ENCODE results near the gene SLC18A2. TPM values are rescaled to one million over a fixed set of nuclear protein-coding genes. Genes with fewer than 3 reads are reported as not detected.

The SLC18A2 gene
- total and polyA plus RNA-seq, 9 of the 15 experiments (the other 6 are each of a cell fraction or from before 2014, with no cell fraction given) = 0.03 to 5.4 (median 0.40) TPM

DNA sequence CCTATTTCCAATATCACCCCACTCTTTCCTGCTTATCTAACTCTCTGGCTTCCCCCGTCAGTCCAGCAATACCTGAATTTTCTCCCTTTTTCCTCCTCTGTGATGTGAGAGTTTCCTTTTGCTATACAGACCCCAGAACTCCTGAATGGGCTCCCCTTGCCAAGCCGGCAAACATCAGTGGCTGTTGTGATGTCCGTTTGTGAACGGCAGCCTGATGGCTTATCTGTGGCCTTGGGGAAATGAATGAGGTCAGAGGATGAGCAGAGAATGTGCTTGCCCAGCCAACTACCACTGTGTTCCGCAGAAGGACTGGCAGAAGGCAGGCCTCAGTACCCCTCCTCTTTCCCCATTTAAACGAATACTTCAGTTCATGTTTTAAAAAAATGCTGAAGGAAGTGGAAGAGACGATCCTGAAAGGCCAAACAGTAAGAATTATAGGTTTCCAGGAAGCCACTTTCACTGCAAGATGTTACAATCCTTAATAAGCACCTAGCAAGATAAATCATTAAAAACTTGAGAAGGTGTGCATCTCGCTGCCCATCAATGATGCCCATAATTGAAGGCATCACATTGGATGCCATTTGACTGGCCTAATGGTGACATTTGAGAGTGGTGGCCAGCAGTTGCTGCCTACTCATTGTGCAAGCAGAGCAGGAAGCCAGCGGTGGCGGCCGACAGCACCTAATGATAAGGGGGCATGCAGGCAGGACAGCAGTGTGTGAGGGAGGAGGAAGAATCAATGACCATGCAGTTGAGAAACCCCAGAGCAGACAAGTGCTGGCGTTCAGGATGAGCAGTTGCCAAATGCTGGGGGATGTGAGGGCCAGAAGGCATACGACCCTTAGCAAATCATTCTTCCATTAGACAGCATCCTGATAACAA lies 31.5 kb downstream of the SLC18A2 start (continued):
- TF ChIP-seq, protein P1, sequence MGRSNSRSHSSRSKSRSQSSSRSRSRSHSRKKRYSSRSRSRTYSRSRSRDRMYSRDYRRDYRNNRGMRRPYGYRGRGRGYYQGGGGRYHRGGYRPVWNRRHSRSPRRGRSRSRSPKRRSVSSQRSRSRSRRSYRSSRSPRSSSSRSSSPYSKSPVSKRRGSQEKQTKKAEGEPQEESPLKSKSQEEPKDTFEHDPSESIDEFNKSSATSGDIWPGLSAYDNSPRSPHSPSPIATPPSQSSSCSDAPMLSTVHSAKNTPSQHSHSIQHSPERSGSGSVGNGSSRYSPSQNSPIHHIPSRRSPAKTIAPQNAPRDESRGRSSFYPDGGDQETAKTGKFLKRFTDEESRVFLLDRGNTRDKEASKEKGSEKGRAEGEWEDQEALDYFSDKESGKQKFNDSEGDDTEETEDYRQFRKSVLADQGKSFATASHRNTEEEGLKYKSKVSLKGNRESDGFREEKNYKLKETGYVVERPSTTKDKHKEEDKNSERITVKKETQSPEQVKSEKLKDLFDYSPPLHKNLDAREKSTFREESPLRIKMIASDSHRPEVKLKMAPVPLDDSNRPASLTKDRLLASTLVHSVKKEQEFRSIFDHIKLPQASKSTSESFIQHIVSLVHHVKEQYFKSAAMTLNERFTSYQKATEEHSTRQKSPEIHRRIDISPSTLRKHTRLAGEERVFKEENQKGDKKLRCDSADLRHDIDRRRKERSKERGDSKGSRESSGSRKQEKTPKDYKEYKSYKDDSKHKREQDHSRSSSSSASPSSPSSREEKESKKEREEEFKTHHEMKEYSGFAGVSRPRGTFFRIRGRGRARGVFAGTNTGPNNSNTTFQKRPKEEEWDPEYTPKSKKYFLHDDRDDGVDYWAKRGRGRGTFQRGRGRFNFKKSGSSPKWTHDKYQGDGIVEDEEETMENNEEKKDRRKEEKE (IDR thresholded peaks at IDR 0.05; ENCODE audit: borderline replicate concordance in 1 of 2, control insufficient read depth in 1 of 2, low read depth in 2 of 2, low read length in 1 of 2) = no peak
- TF ChIP-seq ZC3H11A (IDR thresholded peaks at IDR 0.05; ENCODE audit: low read depth, low read length) = no peak
- TF ChIP-seq HDAC8 (tag; IDR thresholded peaks at IDR 0.05) = no peak
- no peak for TF ChIP-seq RAD21 (CRISPR knock-in tag; conservative IDR thresholded peaks at IDR 0.05 in 1 of 2, IDR thresholded peaks at IDR 0.05 in 1 of 2)
- TF ChIP-seq, protein P2, sequence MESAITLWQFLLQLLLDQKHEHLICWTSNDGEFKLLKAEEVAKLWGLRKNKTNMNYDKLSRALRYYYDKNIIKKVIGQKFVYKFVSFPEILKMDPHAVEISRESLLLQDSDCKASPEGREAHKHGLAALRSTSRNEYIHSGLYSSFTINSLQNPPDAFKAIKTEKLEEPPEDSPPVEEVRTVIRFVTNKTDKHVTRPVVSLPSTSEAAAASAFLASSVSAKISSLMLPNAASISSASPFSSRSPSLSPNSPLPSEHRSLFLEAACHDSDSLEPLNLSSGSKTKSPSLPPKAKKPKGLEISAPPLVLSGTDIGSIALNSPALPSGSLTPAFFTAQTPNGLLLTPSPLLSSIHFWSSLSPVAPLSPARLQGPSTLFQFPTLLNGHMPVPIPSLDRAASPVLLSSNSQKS (CRISPR knock-in tag; IDR thresholded peaks at IDR 0.05) = no peak
- TF ChIP-seq, protein P3, sequence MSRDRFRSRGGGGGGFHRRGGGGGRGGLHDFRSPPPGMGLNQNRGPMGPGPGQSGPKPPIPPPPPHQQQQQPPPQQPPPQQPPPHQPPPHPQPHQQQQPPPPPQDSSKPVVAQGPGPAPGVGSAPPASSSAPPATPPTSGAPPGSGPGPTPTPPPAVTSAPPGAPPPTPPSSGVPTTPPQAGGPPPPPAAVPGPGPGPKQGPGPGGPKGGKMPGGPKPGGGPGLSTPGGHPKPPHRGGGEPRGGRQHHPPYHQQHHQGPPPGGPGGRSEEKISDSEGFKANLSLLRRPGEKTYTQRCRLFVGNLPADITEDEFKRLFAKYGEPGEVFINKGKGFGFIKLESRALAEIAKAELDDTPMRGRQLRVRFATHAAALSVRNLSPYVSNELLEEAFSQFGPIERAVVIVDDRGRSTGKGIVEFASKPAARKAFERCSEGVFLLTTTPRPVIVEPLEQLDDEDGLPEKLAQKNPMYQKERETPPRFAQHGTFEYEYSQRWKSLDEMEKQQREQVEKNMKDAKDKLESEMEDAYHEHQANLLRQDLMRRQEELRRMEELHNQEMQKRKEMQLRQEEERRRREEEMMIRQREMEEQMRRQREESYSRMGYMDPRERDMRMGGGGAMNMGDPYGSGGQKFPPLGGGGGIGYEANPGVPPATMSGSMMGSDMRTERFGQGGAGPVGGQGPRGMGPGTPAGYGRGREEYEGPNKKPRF (IDR thresholded peaks at IDR 0.05; ENCODE audit: low read depth, low read length) = no peak
- no peak for TF ChIP-seq MYC (IDR thresholded peaks at IDR 0.05; ENCODE audit: low read depth, low read length)
- no peak for TF ChIP-seq MYC (CRISPR knock-in tag; IDR thresholded peaks at IDR 0.05; ENCODE audit: borderline replicate concordance, low read depth)
- no peak for TF ChIP-seq NR2F6 (CRISPR knock-in tag; IDR thresholded peaks at IDR 0.05)
- no peak for TF ChIP-seq EHMT2 (IDR thresholded peaks at IDR 0.05)
- no peak for TF ChIP-seq HEY1 (CRISPR knock-in tag; IDR thresholded peaks at IDR 0.05; ENCODE audit: borderline replicate concordance)
- no peak for TF ChIP-seq ARID4B (CRISPR knock-in tag; IDR thresholded peaks at IDR 0.05)
- no peak for TF ChIP-seq ADNP (tag; IDR thresholded peaks at IDR 0.05)
- no peak for TF ChIP-seq MAFG (tag; conservative IDR thresholded peaks at IDR 0.05)
